SKM-1 (cell line): ENCODE results near the gene TRIP6.

Experiments
- DNase-seq: peaks from one replicate; lab custom pipeline; 2025; ENCODE audit not compliant: unreplicated experiment; lab: John Stamatoyannopoulos, UW

The TRIP6 gene

GRCh38 chr7:100867040-100867775 lies at the start of gene TRIP6:
TRIP6 (plus strand) TSS chr7:100867387; CDS start chr7:100867498, 111 bp downstream.
- peak; percentile 28 for DNase-seq

GRCh38 chr7:100818366-100818765 lies 48.8 kb upstream of the TRIP6 start:
- no peak for DNase-seq

- DNase-seq, result no peak
Measured at GRCh38 chr7:100818825-100819224, 48.4 kb upstream of the TRIP6 start.

- DNase-seq, result no peak
Measured at GRCh38 chr7:100819586-100819985, 47.6 kb upstream of the TRIP6 start.

- no peak for DNase-seq
Measured at GRCh38 chr7:100822236-100823139, 44.7 kb upstream of the TRIP6 start.

- DNase-seq, result no peak
Measured at GRCh38 chr7:100823140-100823525, 44.1 kb upstream of the TRIP6 start.

GRCh38 chr7:100823534-100823933 lies 43.7 kb upstream of the TRIP6 start:
- no peak for DNase-seq

GRCh38 chr7:100824499-100825214 lies 42.5 kb upstream of the TRIP6 start:
- no peak for DNase-seq

GRCh38 chr7:100825215-100825671 lies 41.9 kb upstream of the TRIP6 start:
- no peak for DNase-seq

- DNase-seq, result peak; percentile 18
Measured at GRCh38 chr7:100825751-100826513, 41.3 kb upstream of the TRIP6 start.

- DNase-seq, result no peak
Measured at GRCh38 chr7:100826514-100827329, 40.5 kb upstream of the TRIP6 start.

- no peak for DNase-seq
Measured at GRCh38 chr7:100827330-100828226, 39.6 kb upstream of the TRIP6 start, which contains the start of gene EPHB4. EPHB4 (minus strand) TSS chr7:100827523; CDS start chr7:100827030, 493 bp downstream.

- DNase-seq, result no peak
Measured at GRCh38 chr7:100829150-100829716, 38.0 kb upstream of the TRIP6 start.

GRCh38 chr7:100830396-100830795 lies 36.8 kb upstream of the TRIP6 start:
- no peak for DNase-seq

GRCh38 chr7:100832281-100832633 lies 34.9 kb upstream of the TRIP6 start:
- no peak for DNase-seq

GRCh38 chr7:100835903-100836811 lies 31.0 kb upstream of the TRIP6 start:
- no peak for DNase-seq

GRCh38 chr7:100836812-100837098 lies 30.4 kb upstream of the TRIP6 start:
- DNase-seq, result no peak
